Activated CD4-positive, alpha-beta memory T cell treated with anti-CD3 and anti-CD28 coated beads, Interleukin-2, amount 10 ng/mL, durations not matched to agents 7 days and 5 days (primary cell): ENCODE measurements around the gene TWSG1. TPM values are rescaled to one million over a fixed set of nuclear protein-coding genes. Genes with fewer than 3 reads are reported as not detected.
"Not testable (repeated sequence)": the region's sequence is repeated elsewhere in the genome, so short reads cannot be mapped to it uniquely, and the experiment has no call there.

Source experiments
- CTCF ChIA-PET: fragments of 350-600 bp; sonication (Branson Sonifier 250); formaldehyde crosslinking; loops from one replicate; lab custom pipeline; 2021; ENCODE audit warnings: antibody characterized with exemption, inconsistent platforms; lab: Charles Lee
- POLR2A ChIA-PET: fragments of 350-600 bp; sonication (Branson Sonifier 250); formaldehyde crosslinking; loops from one replicate; lab custom pipeline; 2021; ENCODE audit warnings: antibody characterized with exemption; lab: Charles Lee
- DNase-seq: peaks from one replicate; pipeline ENCODE4 v3.0.0-alpha.2; 2020
- H3K27ac Mint-ChIP-seq: one replicate; pipeline ENCODE4 v1.8.0; 2021; ENCODE audit warnings: mild to moderate bottlenecking, mixed read lengths
- H3K27me3 Mint-ChIP-seq: one replicate; pipeline ENCODE4 v1.8.0; 2021; ENCODE audit warnings: mixed read lengths
- H3K36me3 Mint-ChIP-seq: one replicate; pipeline ENCODE4 v1.8.0; 2021; ENCODE audit warnings: low read depth, mixed read lengths
- H3K4me1 Mint-ChIP-seq: one replicate; pipeline ENCODE4 v1.8.0; 2021; ENCODE audit warnings: mixed read lengths
- H3K4me3 Mint-ChIP-seq: one replicate; pipeline ENCODE4 v1.8.0; 2021; ENCODE audit warnings: mild to moderate bottlenecking, mixed read lengths
- H3K9me3 Mint-ChIP-seq: one replicate; pipeline ENCODE4 v1.8.0; 2021; ENCODE audit warnings: mixed read lengths
- total RNA-seq, 2 experiments: library from RNA; stranded (reverse); gene quantifications; one replicate each; pipeline ENCODE4 v1.2.3, GENCODE V29; 2021

Gene TWSG1
- total RNA-seq, 2 experiments from 2014 or later, result 8.6 to 9.6 TPM

DNA sequence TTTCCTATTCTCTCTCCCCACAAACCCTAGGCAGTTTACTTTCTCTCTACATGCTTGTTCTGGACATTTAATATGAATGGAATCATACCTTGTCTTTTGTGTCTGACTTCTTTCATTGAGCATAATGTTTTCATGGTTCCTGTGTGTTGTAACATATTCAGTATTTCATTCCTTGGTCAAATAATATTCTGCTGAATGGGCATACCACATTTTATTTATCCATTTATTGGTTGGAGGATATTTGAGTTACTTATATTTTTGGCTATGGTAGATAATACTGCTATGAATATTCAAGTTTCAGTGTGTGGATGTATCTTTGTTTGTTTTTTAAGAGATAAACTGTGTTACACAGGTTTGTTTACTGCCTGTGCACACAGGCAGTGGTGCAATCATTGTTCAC, 9.0 kb downstream of the TWSG1 start:
- ChIA-PET CTCF (no interaction called here), POLR2A (no interaction called here)
- peaks cover 21% of the 10 kb centered on the region for H3K36me3 Mint-ChIP-seq
- no peaks in the 10 kb centered on the region for H3K9me3 Mint-ChIP-seq
- DNase-seq, result no peak
- H3K4me3 Mint-ChIP-seq, result no peak overlapping the region
- no peaks in the 10 kb centered on the region for H3K27me3 Mint-ChIP-seq
- H3K27ac Mint-ChIP-seq, result no peak overlapping the region
- peaks cover 3% of the 10 kb centered on the region for H3K4me1 Mint-ChIP-seq

DNA sequence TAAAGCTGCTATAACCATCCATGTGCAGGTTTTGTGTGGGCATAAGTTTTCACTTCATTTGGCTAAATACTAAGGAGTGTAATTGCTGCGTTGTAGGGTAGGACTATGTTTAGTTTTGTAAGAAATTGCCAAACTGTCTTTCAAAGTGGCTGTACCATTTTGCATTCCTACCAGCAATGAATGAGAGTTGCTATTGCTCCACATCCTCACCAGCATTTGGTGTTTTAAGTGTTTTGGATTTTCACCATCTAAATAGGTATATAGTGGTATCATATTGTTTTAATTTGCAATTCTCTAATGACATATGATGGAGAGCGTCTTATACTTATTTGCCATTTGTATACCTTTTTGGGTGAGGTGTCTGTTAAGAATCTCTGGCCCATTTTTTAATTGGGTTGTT, 12.2 kb downstream of the TWSG1 start:
- ChIA-PET POLR2A (no interaction called here), CTCF (no interaction called here)
- Mint-ChIP-seq H3K27me3 (no peaks in the 10 kb centered on the region), H3K4me1 (peaks cover 1% of the 10 kb centered on the region), H3K9me3 (no peaks in the 10 kb centered on the region), H3K27ac (no peak overlapping the region), H3K4me3 (no peak overlapping the region), H3K36me3 (peaks cover 13% of the 10 kb centered on the region)
- no peak for DNase-seq

DNA sequence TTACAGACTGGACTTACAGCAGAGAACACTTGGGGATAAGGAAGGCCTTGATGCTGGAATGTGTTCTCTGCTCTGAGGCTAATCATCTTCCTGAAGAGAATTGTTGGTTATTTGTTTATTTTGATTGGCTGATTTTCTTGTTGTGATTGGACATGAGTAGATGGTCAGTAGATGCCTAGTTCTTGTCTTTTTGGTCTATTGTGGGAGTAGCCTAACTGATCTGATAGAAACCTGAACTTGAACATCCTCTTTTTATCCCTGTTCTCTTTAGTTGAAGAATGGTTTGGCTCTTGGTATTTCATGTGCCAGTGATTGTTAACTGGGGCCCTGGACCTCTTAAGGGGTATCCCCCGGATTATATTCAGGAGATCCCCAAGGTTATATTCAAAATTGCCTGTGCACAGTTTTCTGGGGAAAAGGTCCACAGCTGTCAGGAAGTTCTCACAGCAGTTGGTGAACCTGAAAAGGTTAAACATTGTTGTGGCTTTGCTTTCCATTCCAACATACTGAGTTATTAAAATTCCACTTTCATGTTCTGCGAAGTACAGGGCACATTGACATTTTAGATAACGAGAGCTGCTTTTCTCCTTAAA, 13.6 kb downstream of the TWSG1 start:
- CTCF ChIA-PET, result no interaction called here
- no peaks in the 10 kb centered on the region for H3K27me3 Mint-ChIP-seq

DNA sequence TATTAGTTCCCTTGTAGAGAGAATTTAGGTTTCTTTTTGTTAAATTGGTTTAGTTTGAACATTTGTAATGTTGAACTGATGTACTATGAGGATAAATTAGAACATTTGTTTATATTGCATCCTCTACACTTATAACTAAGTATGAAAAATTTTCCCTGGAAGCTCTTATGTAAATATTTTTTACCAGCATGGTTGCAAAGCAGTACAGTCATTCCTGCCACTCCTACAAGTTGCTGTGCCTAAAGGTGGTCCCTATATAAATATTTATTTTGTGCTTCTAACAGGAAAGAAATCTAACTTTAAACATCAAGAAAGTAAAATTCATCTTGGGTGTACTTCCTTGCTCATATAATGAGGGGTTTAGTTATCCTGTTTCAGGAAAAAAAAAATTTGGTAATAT, 14.2 kb downstream of the TWSG1 start:
- DNase-seq, result no peak
- no peaks in the 10 kb centered on the region for H3K27me3 Mint-ChIP-seq
- POLR2A ChIA-PET, result no interaction called here

More for the DNA sequence above, 13.6 kb downstream of the TWSG1 start:
- POLR2A ChIA-PET, result no interaction called here
- Mint-ChIP-seq H3K4me3 (no peak overlapping the region), H3K27ac (no peak overlapping the region), H3K4me1 (peaks cover 1% of the 10 kb centered on the region), H3K9me3 (no peaks in the 10 kb centered on the region), H3K36me3 (peaks cover 13% of the 10 kb centered on the region)
- DNase-seq, result no peak

DNA sequence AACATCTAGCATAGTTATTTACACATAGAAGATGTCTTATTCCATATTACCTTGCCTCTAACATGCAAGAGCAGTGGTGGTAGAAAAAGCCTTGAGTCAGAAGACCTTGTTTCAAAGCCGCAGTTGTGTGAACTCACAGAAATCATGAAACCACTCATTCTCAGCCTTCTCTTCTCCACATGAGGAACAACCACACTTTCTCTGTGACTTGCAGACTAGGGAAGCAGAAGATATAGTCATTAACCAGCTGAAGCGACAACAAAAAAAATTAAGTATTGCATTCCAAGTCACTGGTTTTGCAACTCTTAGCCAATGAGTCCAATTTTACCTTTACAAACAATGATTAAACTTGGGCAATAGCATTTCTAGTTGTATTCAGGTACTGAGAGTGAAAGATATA, 19.0 kb downstream of the TWSG1 start:
- Mint-ChIP-seq H3K9me3 (no peaks in the 10 kb centered on the region), H3K36me3 (no peaks in the 10 kb centered on the region), H3K4me3 (no peak overlapping the region), H3K27ac (no peak overlapping the region), H3K27me3 (no peaks in the 10 kb centered on the region), H3K4me1 (no peaks in the 10 kb centered on the region)
- ChIA-PET POLR2A (no interaction called here), CTCF (no interaction called here)
- DNase-seq, result no peak

More for the DNA sequence above, 14.2 kb downstream of the TWSG1 start:
- no peak overlapping the region for H3K27ac Mint-ChIP-seq
- H3K9me3 Mint-ChIP-seq, result no peaks in the 10 kb centered on the region
- peaks cover 8% of the 10 kb centered on the region for H3K36me3 Mint-ChIP-seq
- no peak overlapping the region for H3K4me3 Mint-ChIP-seq
- peaks cover 1% of the 10 kb centered on the region for H3K4me1 Mint-ChIP-seq
- CTCF ChIA-PET, result no interaction called here

DNA sequence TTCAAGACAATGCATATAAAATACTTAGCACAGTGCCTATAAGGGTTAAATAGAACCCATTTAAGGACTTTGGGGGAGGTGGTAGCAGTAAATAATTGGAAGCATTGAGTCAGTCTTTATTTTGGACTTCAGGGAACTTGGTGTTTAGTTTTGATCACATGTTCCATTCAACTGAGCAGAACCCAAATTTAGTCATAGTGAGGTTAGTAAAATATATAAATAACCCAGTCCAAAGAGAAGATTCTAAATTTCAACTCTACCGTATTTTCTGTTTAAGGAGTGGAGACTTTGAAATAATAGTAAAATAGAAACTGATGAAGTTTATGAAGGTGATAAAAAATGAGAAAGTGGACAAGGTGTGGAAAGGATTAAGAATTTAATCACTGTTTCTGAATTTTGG, 19.7 kb downstream of the TWSG1 start:
- POLR2A ChIA-PET, result no interaction called here
- Mint-ChIP-seq H3K4me1 (no peaks in the 10 kb centered on the region), H3K4me3 (no peak overlapping the region), H3K27me3 (no peaks in the 10 kb centered on the region), H3K36me3 (no peaks in the 10 kb centered on the region), H3K9me3 (no peaks in the 10 kb centered on the region), H3K27ac (no peak overlapping the region)
- DNase-seq, result no peak
- CTCF ChIA-PET, result no interaction called here

DNA sequence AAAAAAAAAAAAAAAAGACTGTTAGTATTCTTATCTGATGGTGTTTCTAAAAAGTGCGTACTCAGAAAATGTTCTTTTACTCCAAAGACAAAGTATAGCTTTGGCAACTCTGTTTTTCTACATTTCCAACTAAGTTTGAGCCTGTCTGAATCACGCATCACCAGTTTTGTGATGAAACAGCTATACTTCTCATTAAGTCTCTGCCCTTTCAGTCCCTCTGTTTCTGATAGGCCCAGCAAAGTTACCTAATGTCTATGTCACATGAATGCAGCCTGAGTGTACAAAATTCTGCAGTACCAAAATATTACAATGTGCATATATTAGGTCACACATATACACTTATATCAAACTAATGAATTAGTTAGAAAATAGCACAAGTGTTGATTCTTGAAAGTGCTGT, 22.4 kb downstream of the TWSG1 start:
- POLR2A ChIA-PET, result no interaction called here
- no peaks in the 10 kb centered on the region for H3K4me1 Mint-ChIP-seq
- no peak overlapping the region for H3K27ac Mint-ChIP-seq
- CTCF ChIA-PET, result interaction anchor here (0.6 kb wide), 2 partner anchors 47 to 642 kb away, joined by 3 read pairs; no protein-coding TSS in a partner anchor
- no peak overlapping the region for H3K4me3 Mint-ChIP-seq
- H3K36me3 Mint-ChIP-seq, result no peaks in the 10 kb centered on the region
- DNase-seq, result no peak
- H3K9me3 Mint-ChIP-seq, result no peaks in the 10 kb centered on the region
- no peaks in the 10 kb centered on the region for H3K27me3 Mint-ChIP-seq

DNA sequence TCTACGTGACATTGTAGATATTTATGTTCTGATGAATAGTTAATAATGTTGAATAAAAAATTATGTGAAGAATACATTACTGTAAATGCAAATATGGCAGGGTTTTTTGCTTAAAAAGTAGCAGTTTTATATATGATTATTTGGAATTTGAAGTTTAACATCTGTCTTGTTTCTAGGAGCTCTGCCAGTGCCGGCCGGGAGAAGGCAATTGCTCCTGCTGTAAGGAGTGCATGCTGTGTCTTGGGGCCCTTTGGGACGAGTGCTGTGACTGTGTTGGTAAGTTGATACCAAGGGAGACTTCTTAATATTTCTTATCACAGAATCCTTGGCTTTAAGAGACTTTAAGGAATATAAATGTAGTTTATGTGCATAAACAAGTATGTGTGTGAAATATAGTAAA, 25.2 kb downstream of the TWSG1 start:
- Mint-ChIP-seq H3K4me3 (no peak overlapping the region), H3K36me3 (peaks cover 3% of the 10 kb centered on the region), H3K27me3 (no peaks in the 10 kb centered on the region), H3K9me3 (no peaks in the 10 kb centered on the region), H3K27ac (no peak overlapping the region), H3K4me1 (no peaks in the 10 kb centered on the region)
- POLR2A ChIA-PET, result no interaction called here
- CTCF ChIA-PET, result no interaction called here
- DNase-seq, result no peak

DNA sequence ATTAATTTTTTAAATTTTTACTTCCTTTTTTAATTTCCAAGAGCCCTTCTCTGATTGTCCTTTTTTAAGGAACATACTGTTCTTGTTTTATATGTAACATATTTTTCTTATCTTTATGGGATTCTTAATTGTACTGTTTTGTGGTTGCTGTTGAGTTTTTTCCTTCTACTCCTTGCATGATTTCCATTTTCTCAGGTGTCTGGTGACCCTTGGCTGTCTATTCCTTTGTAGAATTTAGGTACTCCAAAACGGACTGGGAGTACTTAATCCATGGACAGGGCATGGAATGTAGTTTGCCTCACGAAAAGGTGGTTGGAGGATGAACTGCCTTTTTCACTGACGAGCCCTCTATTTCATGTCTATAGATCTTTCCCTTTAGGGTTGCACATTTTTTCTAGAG, 26.6 kb downstream of the TWSG1 start:
- no peak for DNase-seq
- Mint-ChIP-seq H3K9me3 (no peaks in the 10 kb centered on the region), H3K4me1 (no peaks in the 10 kb centered on the region), H3K27me3 (no peaks in the 10 kb centered on the region), H3K36me3 (peaks cover 3% of the 10 kb centered on the region), H3K4me3 (no peak overlapping the region), H3K27ac (no peak overlapping the region)
- POLR2A ChIA-PET, result no interaction called here
- CTCF ChIA-PET, result no interaction called here

DNA sequence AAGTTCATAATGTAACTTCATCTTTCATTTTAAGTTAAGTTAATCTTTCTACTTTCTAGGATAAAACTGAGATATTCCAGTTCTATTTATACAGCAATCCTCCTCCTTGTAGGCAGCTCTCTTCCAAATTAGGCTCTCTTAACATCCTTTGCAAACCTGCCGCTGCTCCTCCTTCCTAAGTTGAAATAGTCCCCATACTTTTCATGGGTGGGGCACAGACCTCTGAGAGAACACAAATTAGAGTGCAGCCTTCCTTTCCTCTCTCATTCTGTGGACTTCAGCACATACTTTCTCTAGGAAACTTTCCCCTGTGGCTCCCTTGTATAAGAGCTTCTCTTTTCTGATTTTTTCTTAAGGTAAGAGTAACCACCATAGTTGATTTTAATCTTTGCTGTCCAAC, 28.3 kb downstream of the TWSG1 start:
- POLR2A ChIA-PET, result no interaction called here
- Mint-ChIP-seq H3K4me1 (no peaks in the 10 kb centered on the region), H3K4me3 (no peak overlapping the region), H3K27ac (no peak overlapping the region), H3K9me3 (no peaks in the 10 kb centered on the region), H3K27me3 (no peaks in the 10 kb centered on the region), H3K36me3 (peaks cover 8% of the 10 kb centered on the region)
- CTCF ChIA-PET, result no interaction called here
- DNase-seq, result no peak

DNA sequence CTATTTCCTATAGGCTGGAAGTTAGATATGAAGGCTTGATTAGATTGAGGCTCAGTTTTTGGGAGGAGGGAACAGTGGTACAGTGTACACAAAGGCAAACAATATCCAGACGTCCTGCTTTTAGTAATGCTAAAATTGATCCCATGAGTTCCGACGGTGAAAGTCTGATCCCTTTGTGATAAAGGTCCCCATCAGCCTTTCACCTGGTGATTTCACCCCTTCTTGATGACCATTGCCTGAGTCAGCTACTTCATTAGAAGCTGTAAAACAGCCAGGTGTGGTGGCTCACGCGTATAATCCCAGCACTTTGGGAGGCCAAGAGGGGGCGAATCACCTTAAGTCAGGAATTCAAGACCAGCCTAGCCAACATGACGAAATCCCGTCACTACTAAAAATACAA, 29.7 kb downstream of the TWSG1 start:
- Mint-ChIP-seq H3K36me3 (peaks cover 8% of the 10 kb centered on the region), H3K4me1 (no peaks in the 10 kb centered on the region), H3K4me3 (no peak overlapping the region), H3K9me3 (no peaks in the 10 kb centered on the region), H3K27ac (no peak overlapping the region), H3K27me3 (no peaks in the 10 kb centered on the region)
- no peak for DNase-seq
- ChIA-PET CTCF (no interaction called here), POLR2A (no interaction called here)

DNA sequence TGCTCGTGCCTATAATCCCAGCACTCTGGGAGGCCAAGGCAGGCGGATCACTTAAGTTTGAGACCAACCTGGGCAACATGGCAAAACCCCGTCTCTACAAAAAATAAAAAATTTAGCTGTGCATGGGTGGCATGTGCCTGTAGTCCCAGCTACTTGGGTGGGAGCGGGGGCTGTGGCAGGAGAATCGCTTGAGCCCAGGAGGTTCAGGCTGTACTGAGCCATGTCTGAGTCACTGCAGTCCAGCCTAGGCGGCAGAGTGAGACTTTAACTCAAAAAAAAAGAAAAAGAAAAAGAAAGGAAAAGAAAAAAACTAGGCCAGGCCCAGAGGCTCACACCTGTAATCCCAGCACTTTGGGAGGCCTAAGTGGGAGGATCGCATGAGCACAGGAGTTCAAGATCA, 30.8 kb downstream of the TWSG1 start:
- no peaks in the 10 kb centered on the region for H3K9me3 Mint-ChIP-seq
- ChIA-PET CTCF (no interaction called here), POLR2A (no interaction called here)
- no peak for DNase-seq
- peaks cover 8% of the 10 kb centered on the region for H3K36me3 Mint-ChIP-seq
- H3K27me3 Mint-ChIP-seq, result no peaks in the 10 kb centered on the region
- no peak overlapping the region for H3K27ac Mint-ChIP-seq
- H3K4me1 Mint-ChIP-seq, result no peaks in the 10 kb centered on the region
- no peak overlapping the region for H3K4me3 Mint-ChIP-seq

DNA sequence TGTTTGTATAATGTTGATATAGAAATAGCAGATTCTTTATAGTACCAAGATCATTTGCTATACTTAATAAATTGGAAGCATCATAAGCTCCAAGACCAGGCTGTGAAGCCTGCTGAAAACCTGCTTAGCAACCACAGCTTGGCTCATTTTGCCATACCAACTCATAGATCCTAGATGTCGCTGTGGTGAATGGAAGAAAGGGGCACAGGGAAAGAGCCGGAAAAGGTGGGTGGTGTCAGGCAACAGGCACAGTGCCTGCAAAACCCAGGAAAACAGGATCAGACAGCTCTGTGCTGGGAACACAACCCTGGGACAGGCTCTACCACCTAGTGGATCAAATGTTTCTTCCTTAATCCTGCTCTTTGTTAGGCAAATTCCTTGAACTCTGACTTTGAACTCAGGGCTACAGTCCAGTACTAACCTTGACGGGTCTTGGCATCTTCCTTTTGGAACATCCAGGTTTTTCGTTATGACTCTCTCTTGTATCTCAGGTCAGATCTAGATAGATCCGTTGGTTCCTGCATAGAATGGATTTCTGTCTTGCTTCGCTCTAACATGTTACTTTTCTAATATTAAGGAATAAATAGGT, 31.6 kb downstream of the TWSG1 start:
- ChIA-PET POLR2A (no interaction called here), CTCF (no interaction called here)
- Mint-ChIP-seq H3K27me3 (no peaks in the 10 kb centered on the region), H3K4me3 (no peak overlapping the region), H3K9me3 (no peaks in the 10 kb centered on the region), H3K36me3 (peaks cover 8% of the 10 kb centered on the region), H3K4me1 (no peaks in the 10 kb centered on the region), H3K27ac (no peak overlapping the region)
- no peak for DNase-seq

DNA sequence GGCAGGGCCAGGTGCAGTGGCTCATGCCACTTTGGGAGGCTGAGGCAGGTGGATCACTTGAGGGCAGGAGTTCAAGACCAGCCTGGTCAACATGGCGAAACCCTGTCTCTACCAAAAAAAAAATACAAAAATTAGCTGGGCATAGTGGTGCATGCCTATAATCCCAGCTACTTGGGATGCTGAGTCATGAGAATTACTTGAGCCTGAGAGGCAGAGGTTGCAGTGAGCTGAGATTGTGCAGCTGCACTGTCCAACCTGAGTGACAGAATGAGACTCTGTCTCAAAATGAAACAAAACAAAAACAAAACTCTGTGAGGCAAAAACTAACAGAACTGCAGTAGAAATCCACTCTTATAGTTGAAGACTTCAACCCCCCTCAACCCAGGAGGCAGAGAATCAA, 38.7 kb downstream of the TWSG1 start:
- H3K27ac Mint-ChIP-seq, H3K36me3 Mint-ChIP-seq, H3K27me3 Mint-ChIP-seq, CTCF ChIA-PET, DNase-seq, H3K4me3 Mint-ChIP-seq, H3K9me3 Mint-ChIP-seq, H3K4me1 Mint-ChIP-seq: not testable (repeated sequence)
- POLR2A ChIA-PET, result interaction anchor here (1.0 to 1.2 kb wide), 2 partner anchors 9 to 30 kb away, joined by 3 read pairs; no protein-coding TSS in a partner anchor
